Naive thymus-derived CD4-positive, alpha-beta T cell (primary cell): ENCODE results near the gene RYR1. TPM values are rescaled to one million over a fixed set of nuclear protein-coding genes. Genes with fewer than 3 reads are reported as not detected.
A peak's percentile ranks its signal among the peaks of the same experiment; 100 is the strongest.

Experiments used
- ATAC-seq: fragments of 150-1000 bp; cut with Tn5 transposase; 2 replicates; pipeline ENCODE4 v1.10.0; 2021; ENCODE audit warnings: mild to moderate bottlenecking, moderate library complexity
- CTCF ChIA-PET: fragments of 350-600 bp; sonication (Branson Sonifier 250); formaldehyde crosslinking; loops from one replicate; lab custom pipeline; 2021; ENCODE audit warnings: antibody characterized with exemption; lab: Charles Lee
- POLR2A ChIA-PET: fragments of 350-600 bp; sonication (Branson Sonifier 250); formaldehyde crosslinking; loops from one replicate; lab custom pipeline; 2021; ENCODE audit warnings: antibody characterized with exemption, inconsistent platforms; lab: Charles Lee
- DNase-seq, 9 donors: peaks; one replicate each; pipeline versions ENCODE4 v3.0.0 to v3.0.0-alpha.2; 2020 to 2022; ENCODE audit warnings: mixed read lengths in 1 of 9
- H3K27ac ChIP-seq: one replicate; pipeline ENCODE4 v1.7.0; 2013; ENCODE audit warnings: mild to moderate bottlenecking, low read depth, low read length, moderate library complexity
- H3K27me3 ChIP-seq, 2 donors: one replicate each; pipeline ENCODE4 v1.7.0; 2013; ENCODE audit warnings: low read length in 2 of 2, mild to moderate bottlenecking in 2 of 2, moderate library complexity in 2 of 2; ENCODE audit not compliant: control insufficient read depth in 2 of 2, insufficient read depth in 2 of 2
- H3K36me3 ChIP-seq, 3 experiments: 1 replicate in 2 of 3; 2 replicates in 1 of 3; pipeline ENCODE4 v1.7.0; 2013; ENCODE audit warnings: low read length in 3 of 3, mild to moderate bottlenecking in 3 of 3, moderate library complexity in 1 of 3; ENCODE audit not compliant: insufficient read depth in 3 of 3, control insufficient read depth in 2 of 3
- H3K4me1 ChIP-seq, 2 donors: one replicate each; pipeline ENCODE4 v1.7.0; 2013; ENCODE audit warnings: low read length in 2 of 2, mild to moderate bottlenecking in 2 of 2, moderate library complexity in 1 of 2; ENCODE audit not compliant: control insufficient read depth in 2 of 2, insufficient read depth in 2 of 2
- H3K4me3 ChIP-seq: 2 replicates; pipeline ENCODE4 v1.7.0; 2013; ENCODE audit warnings: mild to moderate bottlenecking, low read length
- H3K9me3 ChIP-seq, 3 experiments: 1 replicate in 2 of 3; 2 replicates in 1 of 3; pipeline ENCODE4 v1.7.0; 2013; ENCODE audit warnings: low read length in 3 of 3; ENCODE audit not compliant: control insufficient read depth in 2 of 3
- H3K27ac Mint-ChIP-seq, 9 donors: one replicate each; pipeline ENCODE4 v1.8.0; 2020 to 2022; ENCODE audit warnings: mixed read lengths in 9 of 9, mild to moderate bottlenecking in 8 of 9, moderate library complexity in 5 of 9, inconsistent platforms in 2 of 9
- H3K27me3 Mint-ChIP-seq, 5 donors: one replicate each; pipeline ENCODE4 v1.8.0; 2021 to 2022; ENCODE audit warnings: mixed read lengths in 5 of 5, mild to moderate bottlenecking in 1 of 5
- H3K36me3 Mint-ChIP-seq, 5 donors: one replicate each; pipeline ENCODE4 v1.8.0; 2020 to 2022; ENCODE audit warnings: mixed read lengths in 5 of 5, mild to moderate bottlenecking in 3 of 5, inconsistent platforms in 1 of 5
- H3K4me1 Mint-ChIP-seq, 7 donors: one replicate each; pipeline ENCODE4 v1.8.0; 2020 to 2022; ENCODE audit warnings: mixed read lengths in 7 of 7, mild to moderate bottlenecking in 3 of 7, inconsistent platforms in 1 of 7
- H3K4me3 Mint-ChIP-seq, 10 donors: one replicate each; pipeline ENCODE4 v1.8.0; 2020 to 2022; ENCODE audit warnings: mild to moderate bottlenecking in 10 of 10, mixed read lengths in 10 of 10, moderate library complexity in 6 of 10, inconsistent platforms in 2 of 10
- H3K9me3 Mint-ChIP-seq, 11 donors: one replicate each; pipeline ENCODE4 v1.8.0; 2020 to 2022; ENCODE audit warnings: mixed read lengths in 11 of 11, mild to moderate bottlenecking in 4 of 11, inconsistent platforms in 1 of 11, moderate library complexity in 1 of 11
- intact Hi-C, 2 donors: fragments of 100-400 bp; cut with micrococcal nuclease; formaldehyde crosslinking; loops; one replicate each; pipeline ENCODE4 v1.15.1; 2023
- polyA plus RNA-seq, 2 donors: library from polyadenylated mRNA; unstranded; fragments of 300-500 nt; fragmentation: Illumina TruSeq; gene quantifications; one replicate each; pipeline ENCODE4 v1.2.3, GENCODE V29; 2021
- total RNA-seq, 6 experiments: library from RNA in 5 of 6; stranded (reverse) in 5 of 6; gene quantifications; 1 replicate in 5 of 6; 2 replicates in 1 of 6; pipeline ENCODE4 v1.2.3 and lab custom pipeline; 2021 to 2026

Gene RYR1
- total and polyA plus RNA-seq, 7 experiments from 2014 or later = 0.29 to 2.6 (median 1.7) TPM; not detected in 2

DNA sequence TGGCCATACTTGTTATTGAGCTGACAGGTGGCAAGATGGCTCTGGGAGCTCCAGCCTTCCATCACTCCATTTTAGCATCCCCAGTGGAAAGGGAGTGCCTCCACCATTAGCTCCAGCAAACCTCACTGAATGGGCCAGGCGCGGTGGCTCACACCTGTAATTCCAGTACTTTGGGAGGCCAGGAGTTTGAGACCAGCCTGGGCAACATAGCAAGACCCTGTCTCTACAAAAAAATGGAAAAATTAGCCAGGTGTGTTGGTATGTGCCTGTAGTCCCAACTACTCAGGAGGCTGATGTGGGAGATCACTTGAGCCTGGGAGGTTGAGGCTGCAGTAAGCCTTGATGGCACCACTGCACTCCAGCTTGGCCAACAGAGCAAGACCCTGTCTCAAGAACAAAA lies 98.0 kb downstream of the RYR1 start:
- H3K4me3 Mint-ChIP-seq = no peak overlapping the region
- no peak overlapping the region for H3K4me3 ChIP-seq
- H3K4me1 ChIP-seq = peaks cover 0 to 4% of the 10 kb centered on the region in 2 donors
- no peaks in the 10 kb centered on the region for H3K27me3 ChIP-seq
- peaks cover 5 to 14% (median 8%) of the 10 kb centered on the region in 7 donors for H3K4me1 Mint-ChIP-seq
- CTCF ChIA-PET = interaction anchor here (1.0 kb wide), 1 partner anchor 16 kb away, joined by 3 read pairs; no protein-coding TSS in a partner anchor
- H3K27ac Mint-ChIP-seq = no peak overlapping the region
- POLR2A ChIA-PET = no interaction called here
- intact Hi-C loops = no loop called here
- H3K27ac ChIP-seq = no peak overlapping the region
- ATAC-seq = no peak
- peaks cover 0 to 19% (median 4%) of the 10 kb centered on the region in 5 donors for H3K36me3 Mint-ChIP-seq
- no peaks in the 10 kb centered on the region for H3K36me3 ChIP-seq
- H3K9me3 ChIP-seq = peaks cover 0 to 10% (median 0%) of the 10 kb centered on the region in 3 experiments
- no peak for DNase-seq
- H3K27me3 Mint-ChIP-seq = peaks cover 0 to 12% (median 0%) of the 10 kb centered on the region in 5 donors
- peaks cover 0 to 21% (median 5%) of the 10 kb centered on the region in 11 donors for H3K9me3 Mint-ChIP-seq

DNA sequence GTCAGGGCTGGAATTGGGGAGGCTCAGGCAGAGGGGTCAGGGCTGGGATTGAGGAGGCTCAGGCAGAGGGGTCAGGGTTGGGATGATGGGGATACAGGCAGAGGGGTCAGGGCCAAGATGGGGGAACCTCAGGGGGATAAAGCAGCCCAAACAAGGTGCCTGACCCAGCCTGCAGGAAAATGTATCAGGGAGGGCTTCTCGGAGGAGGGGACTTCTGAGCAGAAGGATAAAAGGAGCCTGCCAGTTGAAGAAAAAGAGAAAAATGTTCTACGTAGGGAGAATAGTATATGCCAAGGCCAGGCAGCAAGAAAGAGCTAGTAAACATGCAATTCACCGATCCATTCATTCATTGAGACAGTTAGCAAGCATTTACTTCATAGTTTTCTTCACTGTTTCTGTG lies 99.4 kb downstream of the RYR1 start:
- intact Hi-C loops = no loop called here
- ATAC-seq (no peak), DNase-seq (no peak)
- ChIA-PET POLR2A (interaction anchor here (0.6 kb wide), 1 partner anchor 9 kb away, joined by 4 read pairs; no protein-coding TSS in a partner anchor), CTCF (interaction anchor here (1.0 to 1.1 kb wide), 2 partner anchors 12 to 20 kb away, joined by 3 read pairs; no protein-coding TSS in a partner anchor)
- Histone ChIP-seq H3K27me3 (no peaks in the 10 kb centered on the region), H3K4me1 (peaks cover 11 to 18% of the 10 kb centered on the region in 2 donors), H3K4me3 (no peak overlapping the region), H3K9me3 (peaks cover 0 to 10% (median 0%) of the 10 kb centered on the region in 3 experiments), H3K27ac (no peak overlapping the region), H3K36me3 (no peaks in the 10 kb centered on the region)
- Mint-ChIP-seq H3K36me3 (peaks cover 0 to 20% (median 4%) of the 10 kb centered on the region in 5 donors), H3K27ac (peak overlapping the region in 1 of 9 donors; percentile 16), H3K27me3 (peaks cover 0 to 12% (median 0%) of the 10 kb centered on the region in 5 donors), H3K9me3 (peaks cover 0 to 25% (median 6%) of the 10 kb centered on the region in 11 donors), H3K4me3 (no peak overlapping the region), H3K4me1 (peaks cover 12 to 23% (median 19%) of the 10 kb centered on the region in 7 donors)

DNA sequence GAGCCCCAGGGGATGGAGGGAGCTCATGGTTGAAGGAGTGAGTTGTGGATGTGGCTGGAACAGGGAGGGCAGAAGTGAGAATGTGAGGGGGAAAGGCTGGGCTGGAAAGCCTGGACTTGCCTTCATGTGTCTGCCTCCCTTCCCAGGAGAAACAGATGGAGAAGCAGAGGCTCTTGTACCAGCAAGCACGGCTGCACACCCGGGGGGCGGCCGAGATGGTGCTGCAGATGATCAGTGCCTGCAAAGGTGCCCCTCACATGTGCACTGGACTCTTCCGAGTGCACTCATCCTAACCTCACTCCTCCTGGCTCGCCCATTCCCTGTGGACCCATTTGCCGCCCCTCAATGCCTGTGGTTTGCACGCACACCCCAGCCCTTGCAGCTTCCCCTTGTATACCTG lies 101.1 kb downstream of the RYR1 start:
- Mint-ChIP-seq H3K36me3 (peaks cover 0 to 20% (median 4%) of the 10 kb centered on the region in 5 donors), H3K9me3 (peaks cover 0 to 25% (median 6%) of the 10 kb centered on the region in 11 donors), H3K27ac (peak overlapping the region in 1 of 9 donors; percentile 46), H3K4me1 (peaks cover 25 to 39% (median 34%) of the 10 kb centered on the region in 7 donors), H3K27me3 (peaks cover 0 to 8% (median 0%) of the 10 kb centered on the region in 5 donors), H3K4me3 (peak overlapping the region in 1 of 10 donors; percentile 71)
- POLR2A ChIA-PET = no interaction called here
- Histone ChIP-seq H3K9me3 (peaks cover 0 to 10% (median 0%) of the 10 kb centered on the region in 3 experiments), H3K27ac (no peak overlapping the region), H3K4me1 (peaks cover 27 to 33% of the 10 kb centered on the region in 2 donors), H3K27me3 (no peaks in the 10 kb centered on the region), H3K36me3 (no peaks in the 10 kb centered on the region), H3K4me3 (no peak overlapping the region)
- CTCF ChIA-PET = interaction anchor here (1.3 kb wide), 1 partner anchor 100 kb away, joined by 4 read pairs; no protein-coding TSS in a partner anchor
- no peak for ATAC-seq
- DNase-seq = no peak
- intact Hi-C loops = no loop called here

DNA sequence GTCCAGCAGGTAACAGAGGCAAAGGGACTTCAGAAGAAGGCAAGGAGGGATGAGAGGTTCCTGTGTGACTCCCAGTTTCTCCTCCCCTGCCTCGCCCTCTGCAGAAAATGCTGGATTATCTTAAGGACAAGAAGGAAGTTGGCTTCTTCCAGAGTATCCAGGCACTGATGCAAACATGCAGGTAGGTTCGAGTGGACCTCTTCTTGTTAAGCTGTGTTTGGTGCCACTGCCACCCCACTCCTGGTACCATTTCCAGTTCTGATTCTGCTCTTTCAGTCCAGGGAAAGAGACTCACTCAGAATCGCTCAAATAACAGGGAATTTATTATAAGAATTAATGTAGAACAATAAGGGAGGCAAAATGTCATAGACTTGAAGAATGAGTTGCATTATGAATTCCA lies 101.7 kb downstream of the RYR1 start:
- H3K27me3 ChIP-seq = no peaks in the 10 kb centered on the region
- ATAC-seq = no peak
- no peak for DNase-seq
- Mint-ChIP-seq H3K9me3 (peaks cover 0 to 27% (median 6%) of the 10 kb centered on the region in 11 donors), H3K27ac (peak overlapping the region in 2 of 9 donors; percentile 20 to 55), H3K4me3 (no peak overlapping the region), H3K36me3 (peaks cover 0 to 21% (median 4%) of the 10 kb centered on the region in 5 donors), H3K27me3 (peaks cover 0 to 8% (median 0%) of the 10 kb centered on the region in 5 donors), H3K4me1 (peaks cover 27 to 42% (median 38%) of the 10 kb centered on the region in 7 donors)
- POLR2A ChIA-PET = interaction anchor here (1.3 kb wide), 1 partner anchor 161 kb away, joined by 7 read pairs; the partner anchor contains the start of gene PSMD8
- CTCF ChIA-PET = interaction anchor here (1.3 kb wide), 1 partner anchor 99 kb away, joined by 4 read pairs; no protein-coding TSS in a partner anchor
- H3K27ac ChIP-seq = no peak overlapping the region
- peaks cover 0 to 10% (median 0%) of the 10 kb centered on the region in 3 experiments for H3K9me3 ChIP-seq
- intact Hi-C loops = no loop called here
- H3K4me3 ChIP-seq = no peak overlapping the region
- H3K4me1 ChIP-seq = peaks cover 31 to 34% of the 10 kb centered on the region in 2 donors
- no peaks in the 10 kb centered on the region for H3K36me3 ChIP-seq

DNA sequence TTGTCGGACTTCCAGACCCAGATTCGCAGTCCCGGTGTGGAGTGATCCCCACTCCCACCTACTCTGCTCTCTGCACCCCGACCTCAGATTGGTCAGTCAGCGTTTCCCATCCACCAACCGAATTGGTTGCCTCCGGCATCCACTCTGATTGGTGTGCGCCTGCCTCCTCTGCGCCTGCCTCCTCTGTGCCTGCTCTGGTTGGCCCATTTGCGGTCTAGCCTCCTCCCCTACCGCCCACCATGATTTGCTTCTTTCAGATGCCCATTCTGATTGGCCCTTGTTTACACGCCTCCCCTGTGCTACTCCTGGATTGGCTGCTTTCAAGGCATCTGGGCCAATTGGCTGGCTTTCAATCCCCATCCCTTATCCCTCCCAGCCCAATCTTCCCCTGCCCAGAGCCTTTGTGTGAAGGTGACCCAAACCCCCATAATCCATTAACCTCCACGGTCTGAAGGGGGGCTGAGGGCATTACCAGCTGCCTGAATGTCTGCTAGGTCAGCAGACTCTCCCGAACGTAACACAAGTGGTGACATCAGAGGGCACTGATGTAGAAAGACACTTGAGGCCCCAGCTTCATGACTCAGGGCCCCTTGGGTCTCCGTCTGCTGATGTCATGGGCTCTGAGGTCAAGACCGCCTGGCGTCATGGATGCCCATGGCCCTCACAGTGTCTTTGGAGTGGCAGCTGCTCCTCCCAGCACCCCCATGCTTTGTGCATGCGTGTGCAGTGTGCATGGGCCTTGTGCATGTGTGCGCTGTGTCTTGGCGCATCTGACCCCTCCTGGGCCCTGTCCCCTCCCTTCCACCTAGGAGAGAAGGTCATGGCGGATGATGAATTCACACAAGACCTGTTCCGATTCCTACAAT lies 103.8 kb downstream of the RYR1 start:
- peaks cover 31 to 34% of the 10 kb centered on the region in 2 donors for H3K4me1 ChIP-seq
- DNase-seq (no peak), ATAC-seq (no peak)
- H3K27ac Mint-ChIP-seq = peak overlapping the region in 7 of 9 donors; percentile 9 to 93 (median 70)
- peaks cover 27 to 43% (median 40%) of the 10 kb centered on the region in 7 donors for H3K4me1 Mint-ChIP-seq
- intact Hi-C loops = no loop called here
- peak overlapping the region in 4 of 10 donors; percentile 17 to 72 (median 37) for H3K4me3 Mint-ChIP-seq
- no peaks in the 10 kb centered on the region for H3K36me3 ChIP-seq
- no peak overlapping the region for H3K27ac ChIP-seq
- CTCF ChIA-PET = interaction anchor here (1.2 kb wide), 1 partner anchor 134 kb away, joined by 3 read pairs; the partner anchor contains the start of gene FAM98C
- H3K27me3 Mint-ChIP-seq = peaks cover 0 to 6% (median 0%) of the 10 kb centered on the region in 5 donors
- H3K27me3 ChIP-seq = no peaks in the 10 kb centered on the region
- H3K9me3 Mint-ChIP-seq = peaks cover 0 to 30% (median 6%) of the 10 kb centered on the region in 11 donors
- POLR2A ChIA-PET = interaction anchor here (0.7 kb wide), 1 partner anchor 9 kb away, joined by 3 read pairs; no protein-coding TSS in a partner anchor
- H3K9me3 ChIP-seq = peaks cover 0 to 10% (median 0%) of the 10 kb centered on the region in 3 experiments
- no peak overlapping the region for H3K4me3 ChIP-seq
- H3K36me3 Mint-ChIP-seq = peaks cover 0 to 25% (median 4%) of the 10 kb centered on the region in 5 donors

DNA sequence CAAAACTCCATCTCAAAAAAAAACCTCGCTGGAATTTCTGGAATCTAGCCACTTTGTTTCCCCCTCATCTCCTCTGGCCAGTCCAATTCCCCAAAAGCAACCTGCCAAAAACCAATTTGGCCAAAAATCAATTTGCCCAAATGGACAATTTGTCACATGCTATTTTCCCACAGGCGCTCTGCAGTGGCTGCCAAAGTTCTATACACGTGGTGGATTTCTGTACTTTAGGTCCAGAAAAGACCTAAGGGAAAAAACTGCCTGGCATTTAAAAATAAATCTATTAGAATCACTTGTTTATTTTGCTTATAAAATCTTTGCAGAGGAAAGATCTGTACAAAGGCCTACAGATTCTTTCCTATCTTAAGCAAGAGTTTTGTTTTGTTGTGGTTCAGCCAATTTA lies 104.9 kb downstream of the RYR1 start:
- Histone ChIP-seq H3K4me3 (peak overlapping the region; percentile 9), H3K9me3 (peaks cover 0 to 10% (median 0%) of the 10 kb centered on the region in 3 experiments), H3K4me1 (peaks cover 31 to 34% of the 10 kb centered on the region in 2 donors), H3K27ac (no peak overlapping the region), H3K36me3 (no peaks in the 10 kb centered on the region), H3K27me3 (no peaks in the 10 kb centered on the region)
- DNase-seq (no peak), ATAC-seq (no peak)
- POLR2A ChIA-PET = interaction anchor here (0.6 to 1.4 kb wide), 4 partner anchors 81 to 314 kb away, joined by 3 to 8 read pairs (median 4); partner anchors contain the start of genes ACTN4 and EIF3K
- Mint-ChIP-seq H3K27ac (peak overlapping the region; percentile 12 to 93 (median 81)), H3K4me3 (peak overlapping the region; percentile 46 to 77 (median 72)), H3K4me1 (peaks cover 27 to 48% (median 42%) of the 10 kb centered on the region in 7 donors), H3K36me3 (peaks cover 0 to 25% (median 4%) of the 10 kb centered on the region in 5 donors), H3K27me3 (peaks cover 0 to 2% (median 0%) of the 10 kb centered on the region in 5 donors), H3K9me3 (peaks cover 0 to 30% (median 6%) of the 10 kb centered on the region in 11 donors)
- CTCF ChIA-PET = interaction anchor here (0.6 to 0.8 kb wide), 2 partner anchors 79 to 392 kb away, joined by 3 read pairs; partner anchors contain the start of genes MAP4K1, MRPS12 and SARS2
- intact Hi-C loops = loop anchor here in 1 of 2 donors (1.0 kb wide), 1 partner anchor 23 kb away; no protein-coding TSS in a partner anchor
